GM18909 (cell line): Measurements from ENCODE around the gene ADCY6.
A peak's percentile ranks its signal among the peaks of the same experiment; 100 is the strongest.

Experiments
- ATAC-seq: cut with Tn5 transposase; IDR thresholded peaks from one replicate; pipeline ENCODE4 v1.9.1; 2021; ENCODE audit warnings: mild to moderate bottlenecking; ENCODE audit not compliant: unreplicated experiment, poor library complexity

Gene ADCY6

GRCh38 chr12:48788854-48789775, at the start of gene ADCY6:
TSS of gene ADCY6 (minus strand) at chr12:48789089. CDS start at chr12:48783434, 5,655 bp downstream.
- peak; percentile 68 for ATAC-seq

- ATAC-seq: no peak
Measured at GRCh38 chr12:48838048-48838447, 49.2 kb upstream of the ADCY6 start.

GRCh38 chr12:48832321-48833060, 43.6 kb upstream of the ADCY6 start:
- no peak for ATAC-seq

- no peak for ATAC-seq
Measured at GRCh38 chr12:48831257-48831656, 42.4 kb upstream of the ADCY6 start.

- ATAC-seq: no peak
Measured at GRCh38 chr12:48828841-48829575, 40.1 kb upstream of the ADCY6 start.

- no peak for ATAC-seq
Measured at GRCh38 chr12:48828293-48828692, 39.4 kb upstream of the ADCY6 start.

- no peak for ATAC-seq
Measured at GRCh38 chr12:48827513-48828096, 38.7 kb upstream of the ADCY6 start.

GRCh38 chr12:48827026-48827425, 38.1 kb upstream of the ADCY6 start:
- ATAC-seq: no peak

GRCh38 chr12:48826209-48826855, 37.4 kb upstream of the ADCY6 start:
- ATAC-seq: no peak

GRCh38 chr12:48824905-48825304, 36.0 kb upstream of the ADCY6 start:
- no peak for ATAC-seq

- ATAC-seq: no peak
Measured at GRCh38 chr12:48824112-48824511, 35.2 kb upstream of the ADCY6 start.

- no peak for ATAC-seq
Measured at GRCh38 chr12:48823281-48823680, 34.4 kb upstream of the ADCY6 start.

GRCh38 chr12:48822711-48823110, 33.8 kb upstream of the ADCY6 start:
- ATAC-seq: no peak

- no peak for ATAC-seq
Measured at GRCh38 chr12:48822139-48822538, 33.2 kb upstream of the ADCY6 start.

- no peak for ATAC-seq
Measured at GRCh38 chr12:48819986-48820725, 31.3 kb upstream of the ADCY6 start.

- no peak for ATAC-seq
Measured at GRCh38 chr12:48818831-48819590, 30.1 kb upstream of the ADCY6 start.

- ATAC-seq: no peak
Measured at GRCh38 chr12:48817873-48818830, 29.3 kb upstream of the ADCY6 start, which contains the start of gene CACNB3. TSS of gene CACNB3 (plus strand) at chr12:48818496. CDS start at chr12:48818930, 434 bp downstream.
